Heart right ventricle (tissue), 16 donors: ENCODE results near the gene CD1C. TPM values are rescaled to one million over a fixed set of nuclear protein-coding genes. Genes with fewer than 3 reads are reported as not detected.

Source experiments
- ATAC-seq, 8 donors: fragments of 200-7000 bp; cut with Tn5 transposase; one replicate each; pipeline ENCODE4 v1.9.1; 2020; ENCODE audit warnings: mild to moderate bottlenecking in 8 of 8, moderate library complexity in 8 of 8, moderate number of reproducible peaks in 1 of 8
- DNase-seq, 2 donors: peaks; one replicate each; pipeline ENCODE4 v3.0.0-alpha.2; 2020
- H3K27ac ChIP-seq, 10 donors: fragments of 200-600 bp; sonication (generic) in 2 of 10; one replicate each; pipeline versions ENCODE4 v1.5.0 to v1.8.0; 2020 to 2022; ENCODE audit warnings: mild to moderate bottlenecking in 3 of 10
- H3K27me3 ChIP-seq, 7 donors: fragments of 200-600 bp; one replicate each; pipeline ENCODE4 v1.8.0; 2021 to 2022; ENCODE audit warnings: mild to moderate bottlenecking in 2 of 7
- H3K36me3 ChIP-seq, 9 donors: fragments of 200-600 bp; sonication (generic) in 1 of 9; one replicate each; pipeline versions ENCODE4 v1.5.0 to v1.8.0; 2020 to 2022; ENCODE audit warnings: mild to moderate bottlenecking in 2 of 9
- H3K4me1 ChIP-seq, 9 donors: fragments of 200-600 bp; sonication (generic) in 1 of 9; one replicate each; pipeline versions ENCODE4 v1.5.0 to v1.8.0; 2020 to 2022; ENCODE audit warnings: mild to moderate bottlenecking in 4 of 9
- H3K4me3 ChIP-seq, 10 donors: fragments of 200-600 bp; sonication (generic) in 2 of 10; one replicate each; pipeline versions ENCODE4 v1.5.0 to v1.8.0; 2020 to 2022; ENCODE audit warnings: mild to moderate bottlenecking in 7 of 10, moderate library complexity in 2 of 10
- H3K9me3 ChIP-seq, 11 donors: fragments of 200-600 bp in 10 of 11; sonication (generic) in 2 of 11; one replicate each; pipeline versions ENCODE4 v1.5.0 to v1.8.0; 2013 to 2022; ENCODE audit warnings: mild to moderate bottlenecking in 2 of 11, control low read depth in 1 of 11, moderate library complexity in 1 of 11
- CTCF ChIP-seq, 9 donors: fragments of 200-600 bp; sonication (generic) in 2 of 9; IDR thresholded peaks; one replicate each; pipeline versions ENCODE4 v1.5.0 to v1.8.0; 2021 to 2022; ENCODE audit warnings: antibody characterized with exemption in 9 of 9, mild to moderate bottlenecking in 5 of 9, moderate library complexity in 1 of 9
- WGBS, 2 donors: extraction: QIAGEN DNeasy Blood & Tissue Kit; methylation state at CpG; one replicate each; pipeline ENCODE4 v1.1.7; 2013; ENCODE audit warnings: inconsistent platforms in 1 of 2; 5-methylcytosine and 5-hydroxymethylcytosine counted together
- intact Hi-C, 10 donors: fragments of 100-400 bp; cut with DNase I; formaldehyde crosslinking; loops; one replicate each; pipeline versions ENCODE4 v1.11.1 to v1.14.2; 2022
- long read RNA-seq, 3 donors: library from polyadenylated mRNA; unstranded; transcript quantifications; one replicate each; pipeline ENCODE4 v2.0.0, GENCODE V29; 2020 to 2021
- polyA plus RNA-seq, 2 donors: library from polyadenylated mRNA; stranded (reverse); fragments of 200-250 nt; gene quantifications; one replicate each; pipeline ENCODE4 v1.2.3, GENCODE V29; 2013
- total RNA-seq, 10 donors: library from RNA; stranded (reverse); fragmentation: NEBNext Ultra II Directional in 3 of 10; extraction: Animal tissue kit (Norgen Biotek cat#: 25700) in 3 of 10; gene quantifications; one replicate each; pipeline versions ENCODE4 v1.2.1 to v1.2.4, GENCODE V29; 2021 to 2023
- donor health status: Arrhythmogenic right ventricular cardiomyopathy.
- donor health status: ischemic (EF 13 %, LVEDD 7.1; RV severe dilation, severe dysfunction).
- donor health status: healthy with polysubstance abuse.
- donor health status: DM: no; HTN: yes; CAD: no.
- donor health status: DM: no; HTN: no; CAD: no.
- donor health status: ischemic (EF 25% LVEDD 6.9; RV normal size, moderate dysfunction).
- donor health status: ischemic (EF 25% LVEDD 5.7; RV mildly dilated, moderate dysfunction).
- donor health status: healthy.
- donor health status: DM: yes; HTN: yes; CAD: no.
- donor health status: Ischemic cardiomyopathy.
- donor health status: ischemic (EF 35%, LVEDD 5.7; RV mildly dilated, moderate dysfunction).
- donor health status: nonischemic (EF 11% LVEDD 7.7; RV severe dilation, severe dysfunction).
- donor health status: DM: yes; HTN: yes; CAD: no.
- donor health status: PGD.
- donor health status: ischemic (EF 29% LVEDD 5.4; RV normal size, mild dysfunction).
- donor health status: nonischemic (EF 23%, LVEDD 6.1; RV moderate dilation, normal function).

CD1C gene
- total RNA-seq (1 to 10 TPM in 1 of 10 donors, under 1 TPM in 6, not detected in 3; 0.26 to 1.2 (median 0.63) TPM), polyA plus RNA-seq (under 1 TPM in 1 of 2 donors, not detected in 1; 0.29 TPM)
- long read RNA-seq, donor 1: 0 reads
- long read RNA-seq, donor 2: 0 reads
- long read RNA-seq, donor 3: 0 reads

DNA sequence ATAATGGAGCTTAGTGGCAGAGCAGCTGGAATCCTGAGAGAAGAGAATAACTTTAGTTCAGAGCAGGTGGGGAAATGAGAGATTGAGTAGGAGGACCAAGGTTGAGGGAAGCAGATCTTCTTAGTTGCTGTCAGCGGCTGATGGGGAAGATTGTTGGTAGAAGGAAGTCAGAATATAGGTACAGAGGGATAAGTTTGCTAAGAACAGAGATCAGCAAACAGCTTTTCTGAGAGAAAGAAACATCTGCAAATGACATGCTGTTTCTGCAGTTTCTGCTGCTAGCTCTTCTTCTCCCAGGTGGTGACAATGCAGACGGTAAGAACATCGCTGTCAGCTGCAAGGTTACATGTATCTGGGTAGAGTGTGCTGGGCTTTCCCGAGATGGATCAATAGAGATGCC, at the start of gene CD1C:
Gene CD1C, plus strand, starts transcription at position 113 of the 400 bp plus-strand sequence. Its CDS starts 142 bp downstream, at position 255.
- H3K9me3 ChIP-seq: no peaks in the 10 kb centered on the region
- no peak within 1 kb of the TSS for H3K4me3 ChIP-seq
- peaks cover 0 to 13% (median 5%) of the 10 kb centered on the region in 7 donors for H3K27me3 ChIP-seq
- intact Hi-C loops: no loop called here
- no peak for ATAC-seq
- no peak for TF ChIP-seq CTCF (IDR thresholded peaks at IDR 0.05)
- 85 to 90% methylated on average over 4 of the region's 4 CpGs for WGBS, 2 donors
- no peaks in the 10 kb centered on the region for H3K36me3 ChIP-seq
- DNase-seq: no peak
- H3K4me1 ChIP-seq: peaks cover 0 to 49% (median 0%) of the 10 kb centered on the region in 9 donors
- peak within 1 kb of the TSS in 1 of 10 donors; percentile 15 for H3K27ac ChIP-seq

- peak in 1 of 9 donors; percentile 13 for TF ChIP-seq CTCF (IDR thresholded peaks at IDR 0.05)
- DNase-seq (no peak), ATAC-seq (peak in 2 of 8 donors; percentile 37 to 64)
- WGBS, 2 donors: 59 to 62% methylated on average over 7 of the region's 7 CpGs
- intact Hi-C loops: no loop called here
- no peak overlapping the region for H3K4me3 ChIP-seq
- peaks cover 0 to 30% (median 5%) of the 10 kb centered on the region in 9 donors for H3K4me1 ChIP-seq
- no peaks in the 10 kb centered on the region for H3K36me3 ChIP-seq
- peaks cover 0 to 15% (median 0%) of the 10 kb centered on the region in 11 donors for H3K9me3 ChIP-seq
- H3K27me3 ChIP-seq: peaks cover 0 to 16% (median 0%) of the 10 kb centered on the region in 7 donors
- H3K27ac ChIP-seq: no peak overlapping the region
These were observed 43.1 kb upstream of the CD1C start for GRCh38 chr1:158246650-158247049.

GRCh38 chr1:158248118-158248517, 41.6 kb upstream of the CD1C start:
- DNase-seq: peak in 1 of 2 donors; percentile 23
- H3K36me3 ChIP-seq: no peaks in the 10 kb centered on the region
- H3K4me3 ChIP-seq: no peak overlapping the region
- H3K27me3 ChIP-seq: peaks cover 0 to 11% (median 0%) of the 10 kb centered on the region in 7 donors
- intact Hi-C loops: no loop called here
- TF ChIP-seq CTCF (IDR thresholded peaks at IDR 0.05): no peak
- ATAC-seq: peak in 5 of 8 donors; percentile 51 to 75 (median 58)
- peaks cover 0 to 8% (median 0%) of the 10 kb centered on the region in 11 donors for H3K9me3 ChIP-seq
- peaks cover 0 to 30% (median 5%) of the 10 kb centered on the region in 9 donors for H3K4me1 ChIP-seq
- no peak overlapping the region for H3K27ac ChIP-seq
- WGBS, 2 donors: 82 to 88% methylated on average over 3 of the region's 3 CpGs

GRCh38 chr1:158248771-158249170, 41.0 kb upstream of the CD1C start:
- H3K4me1 ChIP-seq: peaks cover 0 to 30% (median 5%) of the 10 kb centered on the region in 9 donors
- DNase-seq (no peak), ATAC-seq (peak in 3 of 8 donors; percentile 42 to 63 (median 54))
- no peaks in the 10 kb centered on the region for H3K36me3 ChIP-seq
- WGBS, 2 donors: 44 to 87% methylated on average over 2 of the region's 2 CpGs
- peaks cover 0 to 4% (median 0%) of the 10 kb centered on the region in 11 donors for H3K9me3 ChIP-seq
- TF ChIP-seq CTCF (IDR thresholded peaks at IDR 0.05): no peak
- H3K27ac ChIP-seq: no peak overlapping the region
- peaks cover 0 to 18% (median 0%) of the 10 kb centered on the region in 7 donors for H3K27me3 ChIP-seq
- intact Hi-C loops: no loop called here
- no peak overlapping the region for H3K4me3 ChIP-seq
